Measurements from ENCODE around the gene PCDHGA7. TPM values are rescaled to one million over a fixed set of nuclear protein-coding genes. Genes with fewer than 3 reads are reported as not detected.
"Not testable (repeated sequence)": the region's sequence is repeated elsewhere in the genome, so short reads cannot be mapped to it uniquely, and the experiment has no call there.

The PCDHGA7 gene
- total RNA-seq, result 1.0 and 1.3 TPM in 2 replicates

DNA sequence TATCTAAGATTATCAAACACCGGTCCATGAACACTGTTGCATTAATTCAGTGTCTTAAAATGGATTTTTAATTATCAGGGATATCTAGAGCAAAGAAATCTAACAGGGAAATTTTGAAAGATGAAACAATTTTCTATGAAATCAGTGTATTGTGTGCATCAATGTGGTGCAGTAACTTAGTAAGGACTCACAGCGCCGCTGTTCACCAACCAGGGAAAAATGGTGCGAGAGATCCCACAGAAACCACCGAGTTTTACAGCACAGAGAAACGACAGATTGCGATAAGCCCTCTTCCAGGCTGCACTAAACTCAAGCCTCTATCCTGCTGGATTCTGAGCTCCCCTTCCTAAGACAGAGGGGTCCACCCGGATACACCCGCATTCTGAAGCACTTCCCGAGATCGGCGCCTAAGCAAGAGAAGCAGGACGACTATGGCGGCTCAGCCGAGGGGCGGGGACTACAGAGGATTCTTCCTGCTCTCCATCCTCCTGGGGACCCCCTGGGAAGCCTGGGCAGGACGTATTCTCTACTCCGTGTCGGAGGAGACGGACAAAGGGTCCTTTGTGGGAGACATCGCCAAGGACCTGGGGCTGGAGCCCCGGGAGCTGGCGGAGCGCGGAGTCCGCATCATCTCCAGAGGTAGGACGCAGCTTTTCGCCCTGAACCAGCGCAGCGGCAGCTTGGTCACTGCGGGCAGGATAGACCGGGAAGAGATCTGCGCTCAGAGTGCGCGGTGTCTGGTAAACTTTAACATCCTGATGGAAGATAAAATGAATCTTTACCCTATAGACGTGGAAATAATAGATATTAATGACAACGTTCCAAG is at the start of gene PCDHGA7:
TSS of gene PCDHGA7 (plus strand) at position 274 of the 826 bp plus-strand sequence. CDS start at position 432, 158 bp downstream.
- peak; percentile 53 for DNase-seq

DNA sequence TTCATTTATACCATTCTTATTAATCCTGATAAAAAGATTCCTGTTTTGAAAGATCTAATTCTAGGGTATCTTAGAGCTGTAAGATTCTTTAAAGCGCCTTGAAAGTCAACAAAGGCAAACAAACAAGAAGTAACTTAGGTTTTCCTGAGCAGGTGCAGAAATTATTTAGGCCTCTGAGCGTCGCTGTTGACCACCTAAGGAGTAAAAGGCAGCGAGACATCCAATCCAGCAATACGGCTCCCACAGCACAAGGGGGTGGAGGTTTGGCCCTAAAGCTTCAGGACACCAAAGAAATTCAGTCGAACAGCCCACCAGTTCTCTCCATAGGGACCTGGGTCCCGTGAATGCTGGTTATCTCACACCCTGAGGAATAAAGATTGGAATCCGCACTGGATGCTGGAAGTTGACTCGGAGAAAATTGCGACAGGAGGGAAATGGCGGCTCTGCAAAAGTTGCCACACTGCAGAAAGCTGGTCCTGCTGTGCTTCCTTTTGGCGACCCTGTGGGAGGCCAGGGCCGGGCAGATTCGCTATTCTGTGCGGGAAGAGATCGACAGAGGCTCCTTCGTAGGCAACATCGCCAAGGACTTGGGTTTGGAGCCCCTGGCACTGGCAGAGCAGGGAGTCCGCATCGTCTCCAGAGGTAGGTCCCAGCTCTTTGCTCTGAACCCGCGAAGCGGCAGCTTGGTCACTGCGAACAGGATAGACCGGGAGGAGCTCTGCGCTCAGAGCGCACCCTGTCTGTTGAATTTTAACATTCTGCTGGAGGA is 43.8 kb upstream of the PCDHGA7 start, which contains the start of gene PCDHGA2:
TSS of gene PCDHGA2 (plus strand) at position 223 of the 769 bp plus-strand sequence.
- peak; percentile 72 for DNase-seq

DNA sequence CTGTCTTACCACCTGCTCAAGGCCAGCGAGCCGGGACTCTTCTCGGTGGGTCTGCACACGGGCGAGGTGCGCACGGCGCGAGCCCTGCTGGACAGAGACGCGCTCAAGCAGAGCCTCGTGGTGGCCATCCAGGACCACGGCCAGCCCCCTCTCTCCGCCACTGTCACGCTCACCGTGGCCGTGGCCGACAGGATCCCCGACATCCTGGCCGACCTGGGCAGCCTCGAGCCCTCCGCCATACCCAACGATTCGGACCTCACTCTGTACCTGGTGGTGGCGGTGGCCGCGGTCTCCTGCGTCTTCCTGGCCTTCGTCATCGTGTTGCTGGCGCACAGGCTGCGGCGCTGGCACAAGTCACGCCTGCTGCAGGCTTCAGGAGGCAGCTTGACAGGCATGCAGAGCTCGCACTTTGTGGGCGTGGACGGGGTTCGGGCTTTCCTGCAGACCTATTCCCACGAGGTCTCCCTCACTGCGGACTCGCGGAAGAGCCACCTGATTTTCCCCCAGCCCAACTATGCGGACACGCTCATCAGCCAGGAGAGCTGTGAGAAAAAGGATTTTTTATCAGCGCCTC is 41.7 kb upstream of the PCDHGA7 start:
- not testable (repeated sequence) for DNase-seq

DNA sequence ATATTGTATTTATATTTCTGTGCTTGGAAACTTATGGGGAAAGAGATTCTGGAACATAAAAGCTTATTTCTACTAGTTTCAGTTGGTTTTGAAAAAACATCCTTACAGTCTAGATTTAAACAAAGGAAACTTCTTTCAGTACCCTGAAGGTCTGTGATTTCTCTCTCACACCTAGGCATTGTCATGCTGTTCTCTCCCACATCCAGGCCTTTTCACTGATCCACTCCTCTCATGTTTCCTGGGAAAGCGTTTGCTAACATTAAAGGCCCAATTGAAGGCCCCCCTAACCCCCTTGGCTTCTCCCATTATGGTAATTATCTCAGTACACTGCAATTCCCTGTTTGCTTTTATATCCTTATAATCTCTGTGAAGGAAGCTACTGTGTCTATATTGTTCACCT is 39.8 kb upstream of the PCDHGA7 start:
- no peak for DNase-seq

DNA sequence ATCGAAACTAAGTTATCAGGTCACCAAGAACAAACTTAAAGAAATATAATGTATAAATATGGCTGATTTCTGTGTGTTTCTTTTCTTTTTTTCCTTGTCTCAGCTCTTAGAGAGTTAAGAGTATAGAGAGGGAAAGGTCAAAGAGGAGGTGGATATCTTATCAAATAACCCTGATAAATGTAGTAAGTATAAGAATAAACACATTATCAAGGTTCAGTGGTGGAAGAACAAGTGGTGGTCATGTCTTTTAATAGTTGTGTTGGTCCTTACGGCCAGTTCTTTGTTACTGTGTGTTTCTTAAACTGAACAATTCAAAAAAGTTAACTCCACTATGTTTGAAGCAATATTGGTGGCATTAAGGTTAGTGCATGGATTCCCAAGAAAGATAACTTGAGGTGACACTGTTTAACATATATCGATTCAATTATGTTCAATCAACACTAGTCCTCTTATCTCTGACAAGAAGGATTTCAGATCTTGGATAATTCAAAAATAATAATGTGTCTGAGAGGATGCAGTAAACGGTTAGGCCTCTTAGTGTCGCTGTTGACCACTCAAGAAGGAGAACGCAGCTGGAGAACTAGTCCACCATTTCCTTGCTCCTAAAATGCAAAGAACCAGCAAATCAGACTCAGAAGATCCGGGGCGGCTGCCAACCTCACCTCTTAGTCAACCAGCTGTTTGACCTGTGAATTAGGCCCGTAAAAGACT is 39.1 kb upstream of the PCDHGA7 start, which contains the start of gene PCDHGA3:
TSS of gene PCDHGA3 (plus strand) at position 588 of the 711 bp plus-strand sequence. CDS start 205 bp downstream, outside the sequence.
- DNase-seq, result peak; percentile 78

DNA sequence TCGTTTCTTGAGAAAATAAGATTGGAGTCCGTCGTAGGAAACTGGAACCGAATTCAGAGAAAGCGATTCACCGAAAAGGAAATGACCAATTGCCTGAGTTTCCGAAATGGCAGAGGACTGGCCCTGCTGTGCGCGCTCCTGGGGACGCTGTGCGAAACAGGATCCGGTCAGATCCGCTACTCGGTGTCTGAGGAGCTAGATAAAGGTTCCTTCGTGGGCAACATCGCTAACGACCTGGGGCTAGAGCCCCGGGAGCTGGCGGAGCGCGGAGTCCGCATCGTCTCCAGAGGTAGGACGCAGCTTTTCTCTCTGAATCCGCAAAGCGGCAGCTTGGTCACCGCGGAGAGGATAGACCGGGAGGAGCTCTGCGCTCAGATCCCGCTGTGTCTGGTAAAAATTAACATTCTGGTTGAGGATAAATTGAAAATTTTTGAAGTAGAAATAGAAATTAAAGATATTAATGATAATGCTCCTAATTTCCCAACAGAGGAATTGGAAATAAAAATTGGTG is 38.5 kb upstream of the PCDHGA7 start:
- DNase-seq, result no peak

DNA sequence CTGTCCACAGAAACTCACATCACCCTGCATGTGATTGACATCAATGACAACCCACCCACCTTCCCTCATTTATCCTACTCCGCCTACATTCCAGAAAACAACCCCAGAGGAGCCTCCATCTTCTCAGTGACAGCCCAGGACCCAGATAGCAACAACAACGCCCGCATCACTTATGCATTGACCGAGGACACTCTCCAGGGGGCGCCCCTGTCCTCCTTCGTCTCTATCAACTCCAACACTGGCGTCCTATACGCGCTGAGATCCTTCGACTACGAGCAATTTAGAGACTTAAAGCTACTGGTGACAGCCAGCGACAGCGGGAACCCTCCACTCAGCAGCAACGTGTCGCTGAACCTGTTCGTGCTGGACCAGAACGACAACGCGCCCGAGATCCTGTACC is 37.2 kb upstream of the PCDHGA7 start:
- DNase-seq, result no peak

DNA sequence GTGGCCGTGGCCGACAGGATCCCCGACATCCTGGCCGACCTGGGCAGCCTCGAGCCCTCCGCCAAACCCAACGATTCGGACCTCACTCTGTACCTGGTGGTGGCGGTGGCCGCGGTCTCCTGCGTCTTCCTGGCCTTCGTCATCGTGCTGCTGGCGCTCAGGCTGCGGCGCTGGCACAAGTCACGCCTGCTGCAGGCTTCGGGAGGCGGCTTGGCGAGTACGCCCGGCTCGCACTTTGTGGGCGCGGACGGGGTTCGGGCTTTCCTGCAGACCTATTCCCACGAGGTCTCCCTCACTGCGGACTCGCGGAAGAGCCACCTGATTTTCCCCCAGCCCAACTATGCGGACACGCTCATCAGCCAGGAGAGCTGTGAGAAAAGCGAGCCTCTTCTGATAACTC is 36.5 kb upstream of the PCDHGA7 start:
- DNase-seq, result not testable (repeated sequence)

DNA sequence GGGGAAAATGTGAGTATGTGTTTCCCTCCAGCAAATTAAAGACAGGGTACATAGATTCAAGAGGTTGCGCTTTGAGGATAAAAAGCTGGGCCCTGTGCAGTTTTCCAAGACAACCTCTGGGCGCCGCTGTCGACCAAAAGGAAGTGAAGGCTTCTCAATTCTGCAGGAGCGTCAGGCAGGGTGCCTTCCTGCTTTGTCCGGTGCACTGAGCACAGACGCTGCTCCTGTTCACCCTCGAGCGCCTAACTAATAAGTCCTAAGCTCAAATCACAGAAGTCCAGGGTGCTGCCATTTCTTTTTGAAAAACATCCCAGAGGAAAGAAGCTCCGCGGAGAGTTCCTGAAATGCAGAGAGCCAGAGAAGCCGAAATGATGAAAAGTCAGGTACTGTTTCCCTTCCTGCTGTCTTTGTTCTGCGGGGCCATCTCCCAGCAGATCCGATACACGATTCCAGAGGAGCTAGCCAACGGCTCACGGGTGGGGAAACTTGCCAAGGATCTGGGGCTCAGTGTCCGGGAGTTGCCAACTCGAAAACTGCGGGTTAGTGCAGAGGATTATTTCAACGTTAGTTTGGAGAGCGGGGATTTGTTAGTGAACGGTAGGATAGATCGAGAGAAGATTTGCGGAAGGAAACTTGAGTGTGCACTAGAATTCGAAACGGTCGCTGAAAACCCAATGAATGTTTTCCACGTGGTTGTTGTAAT is 32.5 kb upstream of the PCDHGA7 start, which contains the start of gene PCDHGB1:
TSS of gene PCDHGB1 (plus strand) at position 183 of the 703 bp plus-strand sequence. CDS start at position 345, 162 bp downstream.
- peak; percentile 62 for DNase-seq

DNA sequence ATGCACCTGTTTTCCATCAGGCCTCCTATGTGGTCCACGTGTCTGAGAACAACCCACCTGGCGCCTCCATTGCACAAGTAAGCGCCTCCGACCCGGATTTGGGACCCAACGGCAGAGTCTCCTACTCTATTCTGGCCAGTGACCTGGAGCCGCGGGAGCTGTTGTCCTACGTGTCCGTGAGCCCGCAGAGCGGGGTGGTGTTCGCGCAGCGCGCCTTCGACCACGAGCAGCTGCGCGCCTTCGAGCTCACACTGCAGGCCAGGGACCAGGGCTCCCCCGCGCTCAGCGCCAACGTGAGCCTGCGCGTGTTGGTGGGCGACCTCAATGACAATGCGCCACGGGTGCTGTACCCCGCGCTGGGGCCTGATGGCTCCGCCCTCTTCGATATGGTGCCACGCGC is 31.0 kb upstream of the PCDHGA7 start:
- no peak for DNase-seq

DNA sequence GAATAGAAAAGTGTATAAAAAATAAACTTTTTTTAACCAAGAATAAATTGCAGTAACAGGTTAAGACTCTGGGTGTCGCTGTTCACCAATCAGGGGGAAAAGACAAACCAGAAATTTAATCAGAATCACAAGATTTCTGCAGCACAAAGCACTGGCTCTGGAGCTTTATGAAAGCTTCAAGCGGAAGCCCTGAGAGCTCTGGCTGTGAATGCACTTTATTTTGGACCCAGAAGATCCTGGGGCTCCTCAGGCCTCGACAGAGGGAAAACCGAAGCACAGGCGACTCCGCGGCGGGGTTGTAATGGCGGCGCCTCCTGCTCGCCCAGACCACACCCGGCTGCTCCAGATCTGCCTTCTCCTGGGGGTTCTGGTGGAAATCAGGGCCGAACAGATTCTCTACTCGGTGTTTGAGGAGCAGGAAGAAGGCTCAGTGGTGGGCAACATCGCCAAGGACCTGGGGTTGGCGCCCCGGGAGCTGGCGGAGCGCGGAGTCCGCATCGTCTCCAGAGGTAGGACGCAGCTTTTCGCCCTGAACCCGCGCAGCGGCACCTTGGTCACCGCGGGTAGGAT is 27.6 kb upstream of the PCDHGA7 start, which contains the start of gene PCDHGA4:
TSS of gene PCDHGA4 (plus strand) at position 122 of the 570 bp plus-strand sequence. CDS start at position 209, 87 bp downstream.
- peak; percentile 51 for DNase-seq

DNA sequence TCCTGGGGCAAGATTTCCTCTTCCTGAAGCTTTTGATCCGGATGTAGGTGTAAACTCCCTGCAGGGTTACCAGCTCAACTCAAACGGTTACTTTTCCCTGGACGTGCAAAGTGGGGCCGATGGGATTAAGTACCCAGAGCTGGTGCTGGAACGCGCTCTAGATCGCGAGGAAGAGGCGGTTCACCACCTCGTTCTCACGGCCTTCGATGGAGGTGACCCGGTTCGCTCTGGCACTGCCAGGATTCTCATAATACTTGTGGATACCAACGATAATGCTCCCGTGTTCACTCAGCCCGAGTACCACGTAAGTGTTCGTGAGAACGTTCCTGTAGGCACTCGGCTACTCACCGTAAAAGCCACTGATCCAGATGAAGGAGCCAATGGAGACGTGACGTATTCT is 26.9 kb upstream of the PCDHGA7 start:
- no peak for DNase-seq

DNA sequence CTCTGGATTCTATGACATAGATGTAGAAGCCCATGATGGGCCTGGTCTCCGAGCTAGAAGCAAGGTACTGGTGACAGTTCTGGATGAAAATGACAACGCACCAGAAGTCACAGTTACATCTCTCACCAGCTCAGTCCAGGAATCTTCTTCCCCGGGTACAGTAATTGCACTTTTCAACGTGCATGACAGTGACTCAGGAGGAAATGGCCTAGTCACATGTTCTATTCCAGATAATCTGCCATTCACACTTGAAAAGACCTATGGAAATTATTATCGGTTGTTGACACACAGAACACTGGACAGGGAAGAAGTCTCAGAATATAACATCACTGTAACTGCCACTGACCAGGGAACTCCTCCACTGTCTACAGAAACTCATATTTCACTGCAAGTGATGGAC is 26.4 kb upstream of the PCDHGA7 start:
- no peak for DNase-seq

DNA sequence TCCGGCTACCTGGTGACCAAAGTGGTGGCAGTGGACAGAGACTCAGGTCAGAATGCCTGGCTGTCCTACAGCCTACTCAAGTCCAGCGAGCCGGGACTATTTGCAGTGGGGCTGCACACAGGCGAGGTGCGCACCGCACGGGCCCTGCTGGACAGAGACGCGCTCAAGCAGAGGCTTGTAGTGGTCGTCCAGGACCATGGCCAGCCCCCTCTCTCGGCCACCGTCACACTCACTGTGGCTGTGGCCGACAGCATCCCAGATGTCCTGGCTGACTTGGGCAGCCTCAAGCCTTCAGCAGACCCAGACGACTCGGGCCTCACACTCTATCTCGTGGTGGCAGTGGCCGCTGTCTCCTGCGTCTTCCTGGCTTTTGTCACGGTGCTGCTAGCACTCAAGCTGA is 25.6 kb upstream of the PCDHGA7 start:
- DNase-seq, result no peak

DNA sequence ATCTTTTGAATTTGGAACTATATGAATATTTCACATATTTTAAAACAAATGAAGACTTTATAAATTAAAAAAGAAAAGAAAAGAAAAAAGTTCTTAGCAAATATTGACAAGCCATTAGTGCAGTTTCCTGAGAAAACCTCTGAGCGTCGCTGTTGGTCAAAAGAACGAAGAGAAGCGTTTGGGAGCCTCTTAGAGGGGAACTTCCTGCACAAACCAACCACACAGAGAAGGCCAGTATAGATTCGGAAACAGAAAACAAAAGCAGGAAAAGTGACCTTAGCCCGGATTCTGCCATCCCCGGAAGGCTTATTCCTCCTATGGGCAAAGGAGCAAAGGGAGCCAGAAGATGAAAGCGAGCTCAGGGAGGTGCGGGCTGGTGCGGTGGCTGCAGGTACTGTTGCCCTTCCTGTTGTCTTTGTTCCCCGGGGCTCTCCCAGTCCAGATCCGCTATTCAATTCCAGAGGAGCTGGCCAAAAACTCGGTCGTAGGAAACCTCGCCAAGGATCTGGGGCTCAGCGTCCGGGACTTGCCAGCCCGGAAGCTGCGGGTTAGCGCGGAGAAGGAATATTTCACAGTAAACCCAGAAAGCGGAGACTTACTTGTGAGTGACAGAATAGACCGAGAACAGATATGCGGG is 22.6 kb upstream of the PCDHGA7 start, which contains the start of gene PCDHGB2:
TSS of gene PCDHGB2 (plus strand) at position 205 of the 637 bp plus-strand sequence. CDS start at position 347, 142 bp downstream.
- peak; percentile 70 for DNase-seq

DNA sequence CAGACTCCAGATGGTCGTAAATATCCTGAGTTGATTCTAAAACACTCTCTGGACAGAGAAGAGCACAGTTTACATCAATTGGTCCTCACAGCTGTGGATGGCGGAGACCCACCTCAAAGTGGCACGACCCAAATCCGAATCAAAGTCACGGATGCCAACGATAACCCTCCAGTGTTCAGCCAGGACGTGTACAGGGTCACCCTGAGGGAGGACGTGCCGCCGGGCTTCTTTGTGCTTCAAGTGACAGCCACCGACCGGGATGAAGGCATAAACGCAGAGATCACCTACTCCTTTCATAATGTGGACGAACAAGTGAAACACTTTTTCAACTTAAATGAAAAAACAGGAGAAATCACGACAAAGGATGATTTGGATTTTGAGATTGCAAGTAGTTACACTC is 21.9 kb upstream of the PCDHGA7 start:
- DNase-seq, result no peak

DNA sequence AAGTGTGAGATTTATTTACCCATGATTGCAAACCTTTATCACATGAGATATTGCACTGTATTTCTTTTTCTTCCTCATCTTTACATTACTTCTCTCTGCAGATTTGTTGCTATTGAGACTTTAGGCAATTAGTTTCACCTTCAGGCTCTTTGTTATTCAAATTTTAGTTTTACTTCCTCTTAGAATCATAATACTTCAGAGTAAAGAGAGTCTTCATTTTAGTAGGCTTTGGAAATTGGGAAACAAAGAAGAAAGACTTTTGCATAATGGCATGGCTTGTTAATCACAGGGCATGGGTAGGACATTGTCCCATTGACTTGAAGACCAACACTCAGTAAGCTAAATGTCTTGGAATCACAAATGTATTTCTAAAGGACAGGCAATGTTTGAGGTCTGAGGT is 19.8 kb upstream of the PCDHGA7 start:
- no peak for DNase-seq

DNA sequence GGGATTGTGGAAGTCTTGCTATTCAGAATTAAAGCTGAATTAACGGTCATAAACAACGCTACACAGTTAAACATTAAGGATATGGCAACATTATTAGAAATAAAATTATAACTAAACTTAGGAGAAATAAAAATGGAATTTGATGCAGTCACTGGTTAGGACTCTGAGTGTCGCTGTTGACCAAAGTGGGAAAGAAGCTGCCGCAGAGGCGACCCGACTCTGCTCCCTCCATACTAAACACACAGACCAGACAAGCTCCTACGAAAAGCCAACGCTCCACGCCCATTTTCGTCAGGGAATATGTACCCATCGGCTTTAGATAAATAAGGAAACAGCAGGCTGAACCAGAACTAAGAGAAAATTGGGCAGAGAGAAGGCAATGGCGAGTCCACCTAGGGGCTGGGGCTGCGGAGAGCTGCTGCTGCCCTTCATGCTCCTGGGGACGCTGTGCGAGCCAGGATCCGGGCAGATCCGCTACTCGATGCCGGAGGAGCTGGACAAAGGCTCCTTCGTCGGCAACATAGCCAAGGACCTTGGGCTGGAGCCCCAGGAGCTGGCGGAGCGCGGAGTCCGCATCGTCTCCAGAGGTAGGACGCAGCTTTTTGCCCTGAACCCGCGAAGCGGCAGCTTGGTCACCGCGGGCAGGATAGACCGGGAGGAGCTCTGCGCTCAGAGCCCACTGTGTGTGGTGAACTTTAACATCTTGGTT is 18.4 kb upstream of the PCDHGA7 start, which contains the start of gene PCDHGA5:
TSS of gene PCDHGA5 (plus strand) at position 211 of the 709 bp plus-strand sequence. CDS start at position 380, 169 bp downstream.
- DNase-seq, result peak; percentile 32

Data from dermis blood vessel endothelial cell (primary cell).